Activated T-helper 9 cell treated with anti-CD3 and anti-CD28 coated beads, Interleukin-2, amount 50 U/mL, for 16 hours (primary cell): ENCODE data around the gene CLASRP.

Experiments
- DNase-seq: peaks from one replicate; pipeline ENCODE4 v3.0.0-alpha.2; 2020; ENCODE audit warnings: low read depth

Gene CLASRP

DNA sequence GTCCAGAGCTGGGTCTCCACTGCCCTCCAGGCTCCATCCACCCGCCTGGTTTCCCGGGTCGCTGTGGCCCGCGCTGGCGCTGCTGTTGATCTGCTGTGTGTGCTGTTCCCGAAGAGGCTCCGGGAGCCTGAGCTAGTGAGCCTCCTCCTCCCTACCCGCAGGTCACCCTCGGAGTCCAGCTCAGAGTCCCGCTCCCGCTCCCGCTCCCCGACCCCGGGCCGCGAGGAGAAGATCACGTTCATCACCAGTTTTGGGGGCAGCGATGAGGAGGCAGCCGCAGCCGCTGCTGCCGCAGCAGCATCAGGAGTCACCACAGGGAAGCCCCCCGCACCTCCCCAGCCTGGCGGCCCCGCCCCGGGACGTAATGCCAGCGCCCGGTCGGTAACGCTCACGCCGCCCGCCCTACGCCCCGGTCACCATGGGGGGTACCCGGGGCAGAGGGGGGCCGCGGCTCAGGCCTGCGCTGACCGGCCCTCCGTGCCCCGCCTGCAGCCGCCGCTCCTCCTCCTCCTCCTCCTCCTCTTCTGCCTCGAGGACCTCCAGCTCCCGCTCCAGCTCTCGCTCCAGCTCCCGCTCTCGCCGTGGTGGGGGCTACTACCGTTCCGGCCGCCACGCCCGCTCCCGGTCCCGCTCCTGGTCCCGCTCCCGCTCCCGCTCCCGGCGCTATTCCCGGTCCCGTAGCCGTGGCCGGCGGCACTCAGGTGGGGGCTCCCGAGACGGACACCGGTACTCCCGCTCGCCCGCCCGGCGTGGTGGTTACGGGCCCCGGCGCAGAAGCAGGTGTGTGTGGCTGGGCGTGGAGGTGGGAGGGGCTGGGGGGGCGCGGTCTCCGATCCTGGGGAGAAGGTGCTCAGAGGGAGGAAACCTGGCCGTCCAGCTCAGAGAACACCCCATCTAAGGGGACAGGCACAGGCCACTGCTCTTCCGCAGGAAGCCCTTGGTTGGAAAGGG, 25.3 kb downstream of the CLASRP start:
- DNase-seq = no peak

DNA sequence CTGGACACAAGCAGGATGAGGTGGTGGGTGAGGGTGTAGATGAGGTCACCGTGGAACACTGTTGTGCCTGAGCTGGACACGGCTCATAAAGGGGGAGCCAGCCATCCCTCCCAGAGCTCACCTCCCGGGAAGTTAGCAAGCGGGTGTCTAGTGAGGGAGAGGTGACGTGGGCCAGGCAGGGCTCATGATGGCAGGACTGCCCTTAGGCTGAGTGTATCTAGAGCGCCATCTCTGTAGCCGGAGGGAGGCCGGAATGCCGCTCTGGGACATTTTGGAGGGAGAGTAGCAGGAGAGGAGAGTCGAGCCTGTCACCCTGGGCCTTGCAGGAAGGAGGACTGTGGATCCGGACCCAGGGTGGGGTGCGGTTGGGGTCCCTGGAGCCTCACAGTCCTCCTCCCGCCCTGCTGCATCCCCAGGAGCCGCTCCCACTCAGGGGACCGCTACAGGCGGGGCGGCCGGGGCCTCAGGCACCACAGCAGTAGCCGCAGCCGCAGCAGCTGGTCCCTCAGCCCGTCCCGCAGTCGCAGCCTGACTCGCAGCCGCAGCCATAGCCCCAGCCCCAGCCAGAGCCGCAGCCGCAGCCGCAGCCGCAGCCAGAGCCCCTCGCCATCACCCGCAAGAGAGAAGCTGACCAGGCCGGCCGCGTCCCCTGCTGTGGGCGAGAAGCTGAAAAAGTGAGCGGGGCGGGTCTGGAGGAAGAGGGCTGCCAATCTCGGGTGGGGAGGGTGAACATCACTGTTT, 28.2 kb downstream of the CLASRP start:
- DNase-seq = no peak

DNA sequence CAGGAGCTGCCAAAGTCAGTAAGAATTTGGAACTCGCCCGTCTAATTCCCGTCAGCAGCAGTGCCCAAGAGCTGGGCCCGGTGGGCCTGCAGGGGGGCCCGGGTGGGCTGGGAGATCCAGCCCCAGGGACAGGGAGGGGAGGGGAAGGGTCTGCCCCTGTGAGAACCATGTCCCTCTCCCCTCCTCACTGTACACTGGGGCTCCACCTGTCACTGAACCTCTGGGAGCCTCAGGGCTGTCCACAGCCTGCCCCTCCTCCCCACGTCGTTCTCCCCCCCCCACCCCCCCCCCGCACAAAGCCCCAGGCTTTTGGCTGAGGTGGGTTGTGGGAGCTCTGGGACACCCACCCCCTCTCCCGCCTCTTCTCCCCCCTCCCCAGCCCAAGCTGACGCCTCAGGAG, 29.2 kb downstream of the CLASRP start:
- DNase-seq = no peak

DNA sequence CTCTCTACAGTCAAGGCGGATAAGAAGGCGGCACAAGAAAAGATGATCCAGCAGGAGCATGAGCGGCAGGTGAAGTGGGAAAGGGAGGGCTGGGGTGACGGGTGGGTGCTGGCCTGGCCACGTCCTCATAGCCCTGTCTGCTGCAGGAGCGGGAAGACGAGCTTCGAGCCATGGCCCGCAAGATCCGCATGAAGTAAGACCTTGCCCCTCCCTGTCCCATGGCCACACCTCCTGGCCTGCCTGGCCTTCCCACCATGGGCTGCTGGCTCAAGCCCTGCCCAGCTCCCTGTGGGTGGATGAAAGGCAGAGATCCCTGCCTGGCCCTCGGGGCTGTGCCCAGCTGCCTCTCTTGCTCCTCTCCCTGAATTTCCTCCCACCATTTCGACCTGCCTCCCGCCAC, 30.2 kb downstream of the CLASRP start:
- no peak for DNase-seq

DNA sequence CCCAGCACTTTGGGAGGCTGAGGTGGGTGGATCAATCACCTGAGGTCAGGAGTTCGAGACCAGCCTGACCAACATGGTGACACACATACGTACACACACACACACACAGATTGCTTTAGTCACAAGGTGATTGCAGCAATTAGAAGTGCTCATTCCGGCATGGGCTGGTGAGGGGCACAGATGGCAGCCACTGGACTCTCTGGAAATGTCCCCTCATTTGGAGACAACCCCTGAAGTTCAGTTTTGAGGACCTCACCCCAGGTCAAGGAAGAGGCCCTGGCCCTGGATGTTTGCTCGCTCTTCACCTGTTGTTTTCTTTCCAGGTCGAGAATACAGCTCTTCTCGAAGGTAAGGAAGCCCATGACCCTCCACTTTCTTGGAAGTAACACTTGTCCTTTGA, 31.4 kb downstream of the CLASRP start:
- no peak for DNase-seq

DNA sequence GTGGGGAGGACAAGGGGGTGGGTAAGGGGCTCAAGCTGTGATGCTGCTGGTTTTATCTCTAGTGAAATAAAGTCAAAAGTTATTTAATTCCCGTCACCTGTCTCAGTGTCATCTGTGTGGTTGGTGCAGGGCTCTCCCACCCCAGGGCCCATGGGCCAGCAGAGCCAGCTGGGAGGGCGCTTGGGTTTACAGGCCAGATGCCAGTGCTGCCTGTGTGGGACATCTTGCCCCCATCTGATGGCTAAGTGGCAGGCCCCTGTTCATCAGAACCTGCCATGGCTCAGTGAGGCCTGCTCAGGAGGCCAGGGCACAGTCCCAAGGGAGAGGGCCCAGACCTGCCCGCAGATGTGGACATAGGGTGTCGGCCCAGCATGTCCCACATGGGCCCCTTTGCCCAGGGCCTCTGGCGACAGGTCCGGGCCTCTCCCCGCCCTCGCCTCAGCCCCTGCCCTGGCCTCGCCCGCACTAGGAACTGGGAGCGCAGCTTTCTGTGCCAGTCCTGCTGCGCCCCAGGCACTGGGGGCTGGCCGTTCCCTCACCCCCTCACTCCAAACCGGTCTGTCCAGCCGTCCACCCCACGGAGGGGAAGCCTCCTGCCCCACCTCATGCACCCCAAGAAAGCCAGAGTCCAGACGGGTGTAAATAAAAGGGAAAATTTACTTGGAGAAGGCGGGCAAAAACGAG, 32.2 kb downstream of the CLASRP start:
- DNase-seq = no peak

DNA sequence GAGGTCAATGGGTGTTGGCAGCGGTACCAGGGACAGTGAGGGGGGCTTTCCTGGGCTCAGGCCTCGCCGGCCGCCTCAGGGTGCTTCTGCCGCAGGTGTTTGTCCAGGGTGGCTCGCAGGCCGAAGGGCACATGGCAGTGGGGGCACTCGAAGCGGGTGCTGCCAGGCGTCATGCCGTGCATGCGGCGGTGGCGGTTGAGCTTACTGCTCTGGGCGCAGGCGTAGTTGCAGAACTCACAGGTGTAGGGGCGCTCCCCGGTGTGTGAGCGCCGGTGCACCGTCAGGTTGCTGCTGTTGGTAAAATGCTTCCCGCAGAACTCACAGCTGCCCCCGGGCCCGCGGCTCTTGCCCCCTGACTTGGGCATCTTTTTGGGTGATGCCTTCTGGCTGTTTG, 32.7 kb downstream of the CLASRP start:
- no peak for DNase-seq

DNA sequence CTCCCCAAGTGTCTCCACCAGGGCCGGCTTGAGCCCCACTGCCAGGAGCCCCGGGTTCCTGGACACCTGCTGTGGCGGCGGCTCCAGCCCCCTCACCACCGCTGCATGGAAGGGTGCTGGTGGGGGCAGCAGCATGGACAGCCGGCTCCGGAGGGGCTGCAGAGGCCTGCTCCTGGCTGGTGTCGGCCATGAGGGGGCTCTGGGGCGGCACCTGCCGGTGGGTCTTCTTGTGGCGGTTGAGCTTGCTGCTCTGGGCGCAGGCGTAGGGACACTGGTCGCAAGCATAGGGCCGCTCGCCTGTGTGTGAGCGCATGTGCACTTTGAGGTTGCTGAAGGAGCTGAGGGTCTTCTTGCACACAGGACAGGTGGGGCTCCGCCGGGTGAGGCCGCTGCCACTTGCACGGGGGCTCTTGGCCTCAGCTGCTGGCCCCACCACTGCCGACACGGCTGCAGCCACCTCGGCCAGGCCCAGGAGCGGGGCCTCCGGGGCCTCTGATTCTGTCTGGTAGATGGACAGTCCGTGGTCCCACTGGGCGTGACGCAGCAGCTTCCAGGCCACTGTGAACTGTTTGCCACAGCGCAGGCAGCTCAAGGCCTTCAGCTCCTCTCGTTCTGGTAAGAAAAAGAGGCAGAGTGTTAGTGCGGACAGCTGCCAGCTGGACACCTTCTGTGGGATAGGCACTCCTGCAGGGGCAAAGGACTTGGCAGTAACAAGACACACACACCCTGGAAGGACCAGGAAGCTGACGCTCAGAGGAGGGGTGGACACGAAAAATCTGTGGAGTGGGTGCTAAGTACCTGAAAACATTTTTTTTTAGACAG, 33.3 kb downstream of the CLASRP start:
- DNase-seq = no peak

DNA sequence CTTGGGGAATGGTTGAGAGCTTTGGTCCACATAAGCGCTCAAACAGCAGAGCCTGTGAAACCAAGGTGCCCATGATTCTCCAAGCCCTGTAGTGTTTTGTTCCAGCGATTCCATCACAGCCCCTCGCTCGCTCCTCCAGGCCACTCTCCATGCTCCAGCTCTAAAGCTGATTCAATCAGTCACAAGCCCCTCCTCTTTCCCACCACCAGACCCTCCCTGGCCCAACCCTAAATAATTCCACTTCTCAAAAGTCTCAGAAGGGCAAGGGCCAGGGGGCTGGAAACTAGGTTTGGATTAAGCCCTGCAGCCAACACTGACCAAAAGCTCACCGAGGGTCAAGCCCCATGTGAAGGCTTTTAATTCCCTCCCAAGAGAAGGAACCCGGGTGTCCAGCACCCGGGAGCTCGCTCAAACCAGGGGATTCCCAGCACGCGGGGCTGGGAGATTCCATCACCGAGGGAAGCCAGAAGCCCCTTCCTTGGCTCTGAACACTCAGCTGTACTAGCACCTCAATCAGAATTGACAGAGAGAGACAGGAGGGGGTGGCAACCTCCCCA, 36.0 kb downstream of the CLASRP start:
- DNase-seq = no peak

DNA sequence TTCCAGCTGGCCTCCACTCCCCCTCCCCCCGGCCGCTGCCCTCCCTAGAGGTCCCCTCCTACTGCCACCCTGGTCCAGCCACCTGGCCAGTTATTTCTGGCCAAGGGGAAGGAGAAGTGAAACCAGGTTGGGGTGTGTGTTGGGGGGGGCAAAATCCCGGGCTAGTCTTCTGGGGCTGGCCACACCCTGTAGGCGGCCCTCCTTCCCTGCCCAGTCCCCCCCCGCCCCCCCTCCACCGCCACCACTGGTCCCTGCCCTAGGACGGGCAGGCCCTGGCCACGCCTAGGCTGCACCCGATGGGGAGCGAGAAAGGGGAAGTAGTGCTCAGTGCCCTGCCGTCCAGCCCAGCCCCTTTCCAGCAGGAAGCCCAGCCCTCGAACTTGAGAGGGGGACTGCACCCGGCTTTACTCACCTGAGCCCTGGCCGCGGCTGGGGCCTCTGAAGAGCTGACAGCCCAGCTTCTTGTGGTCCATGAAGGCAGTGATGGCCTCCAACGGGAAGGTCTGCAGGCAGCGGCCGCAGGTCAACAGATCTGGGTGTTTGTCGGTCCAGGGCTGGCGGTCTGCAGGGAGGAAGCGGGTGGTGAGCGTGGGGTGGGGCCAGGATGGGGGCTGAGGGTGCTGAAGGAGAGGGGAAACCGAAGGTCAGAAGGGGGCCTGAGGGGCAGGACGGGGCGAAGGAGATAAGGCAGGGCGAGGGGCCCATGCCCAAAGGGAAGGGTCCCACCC, 36.6 kb downstream of the CLASRP start:
- no peak for DNase-seq

DNA sequence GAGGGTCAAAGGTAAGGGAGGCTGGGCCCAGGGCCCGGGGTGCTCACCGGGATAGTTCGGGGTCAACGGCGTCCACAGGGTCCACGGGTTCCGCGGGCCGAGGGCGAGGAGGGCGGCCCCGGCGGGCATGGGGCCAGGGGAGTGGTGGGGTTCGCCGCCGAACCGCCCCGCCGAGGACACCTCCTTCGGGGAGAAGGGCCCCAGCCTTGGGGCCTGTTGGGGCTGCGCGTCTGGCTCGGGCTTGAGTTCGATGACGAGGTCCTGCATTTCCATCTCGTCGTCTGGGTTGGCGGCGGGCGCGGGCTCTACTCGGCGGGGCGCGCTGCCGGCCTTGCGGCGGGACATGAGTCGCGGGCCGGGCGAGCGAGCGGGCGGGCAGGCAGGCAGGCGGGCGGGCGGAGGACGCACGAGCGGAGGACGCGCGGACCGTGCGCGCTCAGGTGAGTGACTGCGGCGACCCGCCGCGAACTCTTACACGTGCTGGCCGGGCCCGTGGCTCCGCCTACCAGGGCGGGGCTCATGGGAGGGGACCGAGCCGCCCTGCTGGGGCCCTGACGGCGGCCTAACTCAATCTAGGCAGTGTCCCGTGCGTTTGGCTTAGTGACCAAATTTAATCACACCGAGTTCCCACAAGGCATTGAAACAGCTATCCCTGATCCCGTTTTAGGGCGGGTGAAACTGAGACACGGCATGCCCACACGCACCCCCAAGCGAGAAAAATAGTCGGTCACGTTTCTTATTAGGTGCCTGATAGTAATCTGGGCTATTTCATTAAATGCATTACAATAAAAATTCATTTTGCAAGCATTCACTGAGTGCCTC, 37.4 kb downstream of the CLASRP start, which contains the start of gene ZNF296:
Gene ZNF296, minus strand, starts transcription at position 450 of the 822 bp plus-strand sequence. Its CDS starts 105 bp downstream, at position 345.
- DNase-seq = peak; percentile 74

DNA sequence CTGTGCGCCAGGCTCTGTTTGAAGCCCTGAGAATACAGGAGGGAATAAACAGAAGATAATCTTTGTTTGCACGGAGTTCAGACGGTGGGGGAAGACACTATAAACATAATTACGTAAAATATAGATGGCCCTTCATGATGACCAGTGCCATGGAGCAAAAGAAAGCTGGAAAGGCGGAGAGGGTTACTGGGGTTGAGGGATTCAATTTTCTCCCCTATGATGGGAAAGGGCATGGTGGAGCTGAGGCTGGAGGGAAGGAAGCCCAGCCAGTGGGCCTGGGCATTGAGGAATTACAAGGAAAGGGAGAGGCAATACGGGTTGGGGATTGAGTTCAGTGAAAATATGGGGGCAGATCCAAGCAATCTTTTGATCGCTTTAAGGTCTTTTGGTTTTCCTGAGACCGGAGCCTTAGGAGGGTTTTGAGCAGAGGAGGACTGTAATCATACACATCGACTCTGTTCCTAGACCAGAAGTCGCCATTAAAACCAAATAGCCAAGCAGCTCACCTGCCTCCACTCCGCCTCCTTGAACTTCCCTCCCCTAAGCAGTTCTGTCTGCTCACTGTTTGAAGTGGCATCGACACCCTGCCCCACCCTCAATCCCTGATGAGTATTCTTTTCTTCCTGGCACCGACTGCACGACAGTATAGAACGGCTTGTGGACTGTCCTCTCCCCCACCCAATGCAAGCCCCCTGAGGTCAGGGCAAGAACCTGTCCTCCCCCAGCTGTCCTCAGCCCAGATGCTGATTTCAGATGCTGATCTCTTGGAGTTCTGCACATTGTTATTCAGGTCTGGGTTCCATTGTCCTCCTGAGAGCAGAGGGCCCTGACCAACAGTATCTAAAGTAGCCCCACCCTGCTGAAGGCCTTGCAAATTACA, 38.2 kb downstream of the CLASRP start:
- no peak for DNase-seq

DNA sequence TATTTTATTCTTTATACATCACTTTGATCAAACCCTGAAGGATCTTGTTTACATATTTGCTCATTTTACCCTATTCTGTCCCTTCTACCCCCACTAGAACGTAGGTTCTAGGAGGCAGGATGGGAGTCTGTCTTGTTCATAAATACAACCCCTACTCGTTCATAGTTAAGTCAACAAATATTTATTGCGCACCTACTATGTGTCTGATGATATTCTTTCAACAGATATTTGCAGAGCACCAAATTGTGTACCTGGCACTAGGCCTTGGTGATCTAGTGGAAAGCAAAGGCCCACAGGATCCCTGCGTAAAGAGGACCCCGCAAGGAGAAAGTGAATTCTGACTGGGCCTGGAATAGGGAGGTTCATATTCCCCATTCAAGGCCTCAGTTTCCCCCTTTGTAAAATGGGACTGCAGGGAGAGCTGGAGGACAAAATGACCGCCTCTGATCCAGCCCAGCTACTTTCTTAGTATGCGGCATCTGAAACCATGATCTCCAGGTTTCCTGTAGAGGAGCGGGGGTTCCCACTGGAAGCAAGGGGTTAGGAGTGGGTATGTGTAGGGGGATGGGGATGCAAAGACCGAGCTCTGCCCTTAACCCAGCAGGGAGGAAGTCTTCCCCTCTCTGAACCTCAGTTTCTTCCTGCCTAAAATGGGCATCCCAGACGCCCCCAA, 39.7 kb downstream of the CLASRP start:
- DNase-seq = no peak

DNA sequence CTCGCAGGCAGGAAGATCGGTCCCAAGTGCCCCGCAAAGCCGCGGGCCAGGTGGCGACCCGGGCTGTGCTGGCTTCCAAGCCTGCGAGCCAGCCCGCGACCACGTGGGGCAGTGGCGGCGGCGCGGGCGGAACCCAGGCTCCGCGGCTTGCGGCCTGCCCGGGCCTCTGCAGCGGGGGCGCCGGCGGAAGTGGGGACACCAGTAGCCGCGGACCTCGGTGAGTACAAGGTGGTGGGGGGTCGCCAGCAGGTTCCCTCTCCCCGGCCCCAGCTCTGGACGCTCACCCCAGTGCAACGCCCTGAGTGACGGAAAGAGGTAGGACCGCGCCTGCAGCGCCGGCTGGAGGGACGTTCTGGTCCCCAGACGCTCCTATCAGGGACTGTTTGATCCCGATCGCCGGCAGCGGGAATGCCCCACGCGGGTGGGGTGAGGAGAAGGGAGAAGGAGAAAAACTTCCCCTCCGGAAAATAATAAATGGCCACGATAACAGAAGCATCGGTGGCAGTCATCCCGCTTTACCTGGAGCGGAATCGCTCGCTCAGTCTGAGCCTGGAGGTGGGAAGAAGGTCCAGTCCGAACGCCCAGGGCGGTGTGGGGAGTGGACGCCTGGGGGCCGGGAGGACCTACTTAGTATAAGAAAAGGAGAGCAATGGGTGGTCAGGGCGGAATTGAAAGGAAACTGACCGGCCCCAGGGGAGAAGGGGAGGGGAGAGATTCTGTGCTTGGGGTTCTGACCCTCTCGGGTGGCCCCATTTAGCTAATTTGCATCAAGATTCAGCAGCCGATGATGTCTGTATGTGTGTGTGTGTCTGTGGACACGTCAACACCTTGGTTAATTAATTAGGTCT, 40.4 kb downstream of the CLASRP start, which contains the start of gene GEMIN7:
Gene GEMIN7, plus strand, starts transcription at position 198 of the 848 bp plus-strand sequence. CDS start 10,855 bp downstream, outside the sequence.
- peak; percentile 70 for DNase-seq

DNA sequence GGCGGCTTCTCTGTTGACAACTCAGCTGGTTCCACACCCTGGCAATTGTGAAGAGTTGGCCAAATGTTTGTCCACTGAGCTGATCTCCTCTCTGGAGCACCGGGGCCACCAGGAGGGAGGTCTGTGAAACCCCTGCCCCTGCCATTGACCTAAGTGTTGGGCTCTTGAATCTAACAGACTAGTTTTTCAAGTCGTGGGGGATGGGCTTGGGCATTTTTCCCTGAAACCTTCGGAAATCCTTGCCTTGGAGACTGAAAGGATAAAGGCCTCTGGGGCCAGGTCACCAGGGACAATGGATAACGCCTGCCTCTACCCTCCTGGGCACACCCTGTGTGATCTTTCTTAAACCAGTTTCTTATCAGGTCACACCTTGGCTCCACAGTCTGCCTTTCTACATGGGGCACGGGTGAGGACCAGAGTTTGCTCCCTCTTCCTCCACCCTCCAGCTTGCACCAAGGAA, 41.1 kb downstream of the CLASRP start:
- no peak for DNase-seq

DNA sequence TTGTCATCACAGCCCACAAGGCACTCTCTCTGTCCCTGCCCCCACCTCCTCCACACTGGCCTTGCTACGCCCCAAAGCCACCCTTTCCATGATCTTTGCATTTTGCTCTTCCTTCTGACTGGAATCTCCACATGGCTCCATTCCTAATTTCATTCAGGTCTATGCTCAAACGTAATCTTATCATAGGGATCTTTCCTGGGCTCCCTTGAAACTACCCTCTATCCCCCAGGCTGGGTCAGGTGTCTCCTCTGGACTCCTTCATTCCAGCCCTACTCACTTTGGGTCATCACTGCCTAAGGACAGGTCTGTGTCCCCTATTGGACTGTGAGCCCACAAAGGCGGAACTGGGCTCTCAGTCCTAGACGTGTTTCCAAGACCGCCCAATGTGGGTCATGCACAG, 43.3 kb downstream of the CLASRP start:
- no peak for DNase-seq

DNA sequence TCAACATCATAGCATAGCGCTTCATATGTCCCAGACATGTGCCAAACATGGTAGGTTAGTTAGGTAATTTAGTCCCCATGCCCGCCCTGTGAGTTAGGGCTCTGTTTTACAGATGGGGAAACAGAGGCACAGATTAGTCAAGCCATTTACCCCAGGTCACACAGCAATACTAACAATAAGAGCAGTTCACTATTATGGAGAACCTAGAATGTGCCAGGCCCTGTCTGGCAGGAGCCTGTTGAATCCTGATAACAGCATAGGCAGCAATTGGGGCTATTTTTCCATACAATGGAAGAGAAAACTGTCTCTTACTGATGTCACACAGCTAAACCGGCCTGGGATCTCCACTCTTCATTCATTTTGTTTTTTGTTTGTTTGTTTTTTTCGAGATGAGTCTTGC, 47.6 kb downstream of the CLASRP start:
- no peak for DNase-seq
